GM21515 (cell line): Measurements from ENCODE around the gene ACER3.
"Not testable (repeated sequence)": the region's sequence is repeated elsewhere in the genome, so short reads cannot be mapped to it uniquely, and the experiment has no call there.

ENCODE experiments used
- ATAC-seq: cut with Tn5 transposase; IDR thresholded peaks from one replicate; pipeline ENCODE4 v1.9.1; 2021; ENCODE audit not compliant: unreplicated experiment

ACER3 gene

DNA sequence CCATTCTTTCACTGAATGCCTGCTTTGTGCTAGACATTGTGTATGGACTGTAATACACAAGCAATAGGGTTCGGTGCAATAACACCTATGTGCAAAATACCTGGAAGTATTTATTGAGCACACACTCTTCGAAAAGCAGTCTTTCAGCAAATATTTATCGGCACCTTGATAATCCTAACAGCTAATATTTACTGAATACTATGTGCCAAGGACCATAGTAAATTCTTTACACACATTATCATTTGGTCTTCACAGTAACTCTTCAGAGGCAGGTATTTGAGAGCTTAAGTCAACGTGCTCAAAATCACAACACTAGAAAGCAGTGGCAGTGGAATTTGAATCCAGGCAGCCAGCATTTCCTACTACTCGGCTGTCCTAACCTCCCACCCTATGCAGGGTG is 175.7 kb downstream of the ACER3 start:
- ATAC-seq = no peak

DNA sequence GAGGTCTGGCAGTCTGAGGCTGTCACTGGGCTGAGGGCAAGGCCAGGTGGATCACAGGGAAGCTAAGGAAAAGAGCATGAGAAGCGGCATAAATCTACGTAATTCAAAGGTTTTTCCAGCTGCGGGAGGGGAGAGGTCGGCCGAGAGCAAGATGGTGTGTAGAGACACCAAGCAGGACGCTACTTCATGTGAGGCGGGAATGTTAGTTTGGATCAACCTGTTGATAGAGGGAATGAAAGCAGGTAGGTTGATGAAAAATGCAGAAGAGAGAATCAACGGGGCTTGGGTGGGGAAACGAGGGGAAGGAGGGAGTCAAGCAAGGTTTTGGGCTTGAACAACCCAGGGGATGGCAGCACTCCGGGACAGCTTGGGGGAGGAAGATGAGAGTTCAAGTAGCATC is 176.3 kb downstream of the ACER3 start:
- ATAC-seq = no peak

DNA sequence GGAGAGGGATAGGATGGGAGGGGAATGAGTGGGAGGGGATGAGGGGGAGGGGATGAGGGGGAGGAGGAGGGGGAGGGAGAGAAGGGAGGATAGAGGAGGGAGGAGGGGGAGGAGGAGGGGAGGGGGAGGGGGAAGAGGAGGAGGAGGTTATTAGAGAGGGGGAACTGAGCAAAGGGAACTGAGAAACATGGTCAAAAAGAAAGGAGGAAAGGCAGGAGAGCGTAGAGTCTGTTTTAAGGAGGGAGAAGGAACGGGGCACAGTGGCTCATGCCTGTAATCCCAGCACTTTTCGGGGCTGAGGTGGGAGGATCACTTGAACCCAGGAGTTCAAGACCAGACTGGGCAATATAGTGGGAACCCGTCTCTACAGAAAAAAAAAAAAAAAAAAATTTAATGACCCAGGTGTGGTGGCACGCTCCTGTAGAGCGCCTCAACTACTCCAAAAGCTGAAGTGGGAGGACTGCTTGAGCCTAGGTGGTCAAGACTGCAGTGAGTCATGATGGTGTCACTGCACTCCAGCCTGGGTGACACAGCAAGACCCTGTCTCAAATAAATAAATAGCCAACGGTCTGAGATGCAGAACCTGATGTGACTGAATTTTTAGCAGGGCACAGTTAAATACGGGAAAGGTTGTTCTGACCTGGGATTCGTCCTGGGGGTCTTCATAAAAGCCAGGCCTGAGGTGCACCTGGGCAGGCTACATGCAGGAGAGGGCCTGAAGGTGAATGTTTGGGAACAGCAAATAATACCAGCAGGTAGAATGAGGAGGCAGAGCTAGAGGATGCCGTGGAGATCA is 177.5 kb downstream of the ACER3 start:
- no peak for ATAC-seq

DNA sequence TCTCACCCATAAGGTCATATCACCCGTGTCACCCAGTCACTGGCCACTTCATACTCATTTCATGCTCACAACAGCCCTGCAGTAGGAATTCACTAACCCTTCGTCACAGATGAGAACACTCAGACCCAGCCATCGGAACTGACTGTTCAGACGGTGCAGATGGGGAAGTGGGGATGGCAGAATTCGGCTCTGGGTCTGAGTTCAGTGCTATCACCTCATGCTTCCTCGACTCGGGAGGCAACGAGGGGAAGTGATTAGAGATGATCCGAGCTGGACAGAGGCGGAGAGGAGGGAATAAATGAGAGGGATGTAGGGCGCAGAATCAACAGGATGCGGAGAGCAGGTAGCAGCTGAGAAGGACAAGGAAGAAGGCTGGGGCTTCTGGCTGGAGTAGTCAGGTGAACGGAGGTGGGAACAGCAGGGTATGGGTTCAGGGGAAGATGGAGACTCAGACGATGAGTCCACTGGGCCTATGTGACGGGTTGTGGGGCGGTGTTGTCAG is 178.2 kb downstream of the ACER3 start:
- no peak for ATAC-seq

DNA sequence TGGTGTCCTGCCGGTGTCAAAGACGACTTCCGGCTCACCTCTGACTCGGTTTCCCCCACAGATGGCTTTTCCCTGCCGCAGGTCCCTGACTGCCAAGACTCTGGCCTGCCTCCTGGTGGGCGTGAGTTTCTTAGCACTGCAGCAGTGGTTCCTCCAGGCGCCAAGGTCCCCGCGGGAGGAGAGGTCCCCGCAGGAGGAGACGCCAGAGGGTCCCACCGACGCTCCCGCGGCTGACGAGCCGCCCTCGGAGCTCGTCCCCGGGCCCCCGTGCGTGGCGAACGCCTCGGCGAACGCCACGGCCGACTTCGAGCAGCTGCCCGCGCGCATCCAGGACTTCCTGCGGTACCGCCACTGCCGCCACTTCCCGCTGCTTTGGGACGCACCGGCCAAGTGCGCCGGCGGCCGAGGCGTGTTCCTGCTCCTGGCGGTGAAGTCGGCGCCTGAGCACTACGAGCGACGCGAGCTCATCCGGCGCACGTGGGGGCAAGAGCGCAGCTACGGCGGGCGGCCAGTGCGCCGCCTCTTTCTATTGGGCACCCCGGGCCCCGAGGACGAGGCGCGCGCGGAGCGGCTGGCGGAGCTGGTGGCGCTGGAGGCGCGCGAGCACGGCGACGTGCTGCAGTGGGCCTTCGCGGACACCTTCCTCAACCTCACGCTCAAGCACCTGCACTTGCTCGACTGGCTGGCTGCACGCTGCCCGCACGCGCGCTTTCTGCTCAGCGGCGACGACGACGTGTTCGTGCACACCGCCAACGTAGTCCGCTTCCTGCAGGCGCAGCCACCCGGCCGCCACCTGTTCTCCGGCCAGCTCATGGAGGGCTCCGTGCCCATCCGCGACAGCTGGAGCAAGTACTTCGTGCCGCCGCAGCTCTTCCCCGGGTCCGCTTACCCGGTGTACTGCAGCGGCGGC is 179.0 kb downstream of the ACER3 start:
- ATAC-seq = no peak

DNA sequence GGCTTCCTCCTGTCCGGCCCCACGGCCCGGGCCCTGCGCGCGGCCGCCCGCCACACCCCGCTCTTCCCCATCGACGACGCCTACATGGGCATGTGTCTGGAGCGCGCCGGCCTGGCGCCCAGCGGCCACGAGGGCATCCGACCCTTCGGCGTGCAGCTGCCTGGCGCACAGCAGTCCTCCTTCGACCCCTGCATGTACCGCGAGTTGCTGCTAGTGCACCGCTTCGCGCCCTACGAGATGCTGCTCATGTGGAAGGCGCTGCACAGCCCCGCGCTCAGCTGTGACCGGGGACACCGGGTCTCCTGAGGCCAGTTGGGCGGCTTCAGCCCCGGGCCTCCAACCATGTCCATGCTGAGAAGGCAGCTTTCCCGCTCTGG is 179.7 kb downstream of the ACER3 start:
- no peak for ATAC-seq

DNA sequence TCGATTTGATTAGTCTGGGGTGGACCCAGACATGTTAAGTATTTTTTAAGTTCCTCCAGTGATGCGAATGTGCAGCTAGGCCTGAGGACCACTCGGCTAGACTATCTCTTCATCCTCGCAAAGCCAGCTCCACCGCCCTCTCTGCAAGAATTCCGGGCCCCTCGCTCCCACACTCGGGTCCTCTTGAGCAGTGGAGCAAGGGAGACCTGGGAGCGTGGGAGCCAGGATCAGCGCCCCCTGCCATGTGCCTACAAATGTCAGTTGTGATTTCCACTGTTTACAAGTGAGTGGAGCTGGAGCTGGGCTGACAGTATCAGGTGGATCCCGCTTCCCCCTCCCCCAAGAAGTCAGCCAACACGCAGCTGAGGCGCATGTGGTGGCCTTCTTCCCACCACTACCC is 180.2 kb downstream of the ACER3 start:
- no peak for ATAC-seq

DNA sequence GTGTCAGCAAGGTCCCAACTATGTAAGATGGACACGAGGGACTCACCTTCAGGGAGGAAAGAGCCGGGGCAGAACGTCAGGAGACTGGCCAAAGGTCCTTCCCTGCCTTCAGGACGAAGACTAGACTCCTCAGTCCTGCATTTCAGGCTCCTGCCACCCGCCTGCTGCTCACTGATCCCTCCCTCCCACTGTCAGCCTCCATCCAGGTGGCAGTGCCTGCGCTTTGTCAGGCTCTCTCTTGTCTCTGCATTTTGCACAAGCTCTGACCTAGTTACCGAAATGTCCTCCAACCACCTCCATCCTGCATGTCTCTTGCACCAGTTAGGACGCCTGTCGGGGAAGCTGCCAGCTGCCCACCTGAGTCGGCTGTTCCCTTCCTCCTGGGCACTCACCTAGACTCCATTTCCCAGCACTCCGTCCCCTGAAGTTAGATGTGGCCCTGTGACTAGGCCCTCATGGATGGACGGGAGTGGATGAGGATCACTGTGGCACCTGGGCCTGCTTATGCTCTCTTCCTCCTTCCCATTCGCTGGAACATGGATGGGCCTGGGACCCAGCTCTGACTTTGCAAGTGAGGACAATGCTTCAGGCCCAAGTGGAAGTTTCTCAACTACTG is 181.5 kb downstream of the ACER3 start:
- no peak for ATAC-seq

DNA sequence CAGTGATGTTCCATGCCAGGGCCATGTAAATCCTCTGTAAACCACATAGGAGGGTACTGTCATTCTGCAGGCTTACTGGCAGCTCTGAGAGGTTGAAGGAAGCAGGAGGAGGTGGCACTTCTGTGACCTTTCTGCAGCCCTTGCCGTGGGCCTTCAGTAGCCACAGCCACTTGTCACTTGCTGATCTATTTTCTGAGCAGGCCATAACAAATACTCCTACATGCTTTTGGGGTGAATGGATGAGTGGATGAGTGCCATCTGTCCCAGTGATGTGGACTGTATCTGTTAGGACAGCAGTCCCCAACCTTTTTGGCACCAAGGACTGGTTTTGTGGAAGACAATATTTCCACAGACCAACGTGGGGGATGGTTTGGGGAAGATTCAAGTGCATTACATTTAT is 183.6 kb downstream of the ACER3 start:
- no peak for ATAC-seq

DNA sequence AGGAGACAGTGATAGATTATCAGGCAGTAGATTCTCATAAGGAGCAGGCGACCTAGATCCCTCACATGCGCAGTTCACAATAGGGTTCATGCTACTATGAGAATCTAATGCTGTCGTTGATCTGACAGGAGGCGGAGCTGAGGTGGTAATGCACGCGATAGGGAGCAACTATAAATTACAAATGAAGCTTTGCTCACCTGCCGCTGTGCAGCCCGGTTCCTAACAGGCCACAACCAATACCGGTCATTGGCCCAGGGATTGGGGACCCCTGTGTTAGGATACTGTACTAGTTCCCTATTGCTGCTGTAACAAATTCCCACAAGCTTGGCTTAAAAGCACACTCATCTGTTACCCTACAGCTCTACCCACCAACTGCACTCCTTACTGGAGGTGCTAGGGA is 184.2 kb downstream of the ACER3 start:
- no peak for ATAC-seq

DNA sequence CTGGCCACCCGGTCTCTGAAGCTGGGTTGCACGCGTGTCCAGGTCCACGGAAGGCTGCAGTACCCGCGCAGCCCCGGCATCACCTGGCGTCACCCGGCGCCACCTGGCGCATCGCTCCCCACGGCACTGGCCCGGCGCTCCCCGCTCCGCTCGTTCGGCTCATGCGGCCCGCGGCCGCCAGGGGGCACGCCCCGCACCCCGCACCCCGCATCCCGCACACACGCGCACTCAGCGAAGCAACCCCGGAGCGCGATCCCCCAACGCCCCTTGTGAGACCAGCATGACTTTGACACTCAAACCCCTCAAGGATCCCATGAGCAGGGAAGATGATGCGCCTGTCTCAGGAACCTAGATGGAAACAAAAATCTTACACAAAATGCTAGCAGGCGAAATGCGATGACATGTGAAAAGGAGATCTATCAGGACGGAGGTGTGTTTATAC is 185.4 kb downstream of the ACER3 start:
- peak; percentile 50 for ATAC-seq

DNA sequence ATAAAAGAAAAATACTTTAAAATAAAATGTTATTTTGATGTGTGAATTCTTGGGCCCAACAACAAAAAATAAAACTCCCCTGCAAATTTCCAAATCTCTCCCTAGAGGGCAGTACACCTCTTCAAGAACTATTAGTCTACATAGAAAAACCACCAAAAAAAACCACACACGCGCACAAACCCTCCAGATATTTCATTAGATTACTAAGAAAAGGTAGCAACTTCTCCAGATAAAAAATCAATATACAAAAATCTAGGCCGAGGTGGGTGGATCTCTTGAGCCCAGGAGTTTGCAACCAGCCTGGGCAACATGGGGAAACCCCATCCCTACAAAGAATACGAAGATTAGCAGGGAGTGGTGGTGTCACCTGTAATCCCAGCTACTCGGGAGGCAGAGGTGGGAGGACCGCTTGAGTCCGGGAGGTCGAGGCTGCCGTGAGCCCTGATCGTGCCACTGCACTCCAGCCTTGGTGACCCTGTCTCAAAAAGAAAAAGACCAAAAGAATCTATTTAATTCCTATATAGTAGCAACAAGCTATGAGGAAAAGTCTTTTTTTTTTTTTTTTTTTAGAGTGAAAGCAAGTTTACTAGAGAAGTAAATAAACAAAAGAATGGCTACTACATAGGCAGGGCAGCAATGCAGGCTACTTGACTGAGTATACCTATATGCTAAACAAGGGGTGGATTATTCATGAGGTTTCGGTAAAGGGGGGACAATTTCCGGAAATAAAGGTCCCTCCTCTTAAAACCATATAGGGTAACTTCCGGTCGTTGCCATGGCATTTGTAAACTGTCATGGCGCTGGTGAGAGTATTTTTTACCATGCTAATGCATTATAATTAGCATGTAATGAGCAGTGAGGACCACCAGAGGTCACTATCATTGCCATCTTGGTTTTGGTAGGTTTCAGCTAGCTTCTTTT is 186.5 kb downstream of the ACER3 start:
- peak; percentile 77 for ATAC-seq

DNA sequence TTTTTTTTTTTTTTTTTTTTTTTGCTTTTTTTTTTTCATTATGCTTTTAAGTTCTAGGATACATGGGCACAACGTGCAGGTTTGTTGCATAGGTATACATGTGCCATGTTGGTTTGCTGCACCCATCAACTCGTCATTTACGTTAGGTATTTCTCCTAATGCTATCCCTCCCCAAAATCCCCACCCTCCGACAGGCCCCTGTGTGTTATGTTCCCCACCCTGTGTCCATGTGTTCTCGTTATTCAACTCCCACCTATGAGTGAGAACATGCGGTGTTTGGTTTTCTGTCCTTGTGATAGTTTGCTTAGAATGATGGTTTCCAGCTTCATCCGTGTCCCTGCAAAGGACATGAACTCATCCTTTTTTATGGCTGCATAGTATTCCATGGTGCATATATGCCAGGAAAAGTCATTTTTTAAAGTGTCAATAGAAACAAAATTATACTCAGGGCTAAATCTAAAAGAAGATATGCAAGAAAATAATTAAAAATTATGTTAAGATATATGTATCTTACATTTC is 187.3 kb downstream of the ACER3 start:
- not testable (repeated sequence) for ATAC-seq

DNA sequence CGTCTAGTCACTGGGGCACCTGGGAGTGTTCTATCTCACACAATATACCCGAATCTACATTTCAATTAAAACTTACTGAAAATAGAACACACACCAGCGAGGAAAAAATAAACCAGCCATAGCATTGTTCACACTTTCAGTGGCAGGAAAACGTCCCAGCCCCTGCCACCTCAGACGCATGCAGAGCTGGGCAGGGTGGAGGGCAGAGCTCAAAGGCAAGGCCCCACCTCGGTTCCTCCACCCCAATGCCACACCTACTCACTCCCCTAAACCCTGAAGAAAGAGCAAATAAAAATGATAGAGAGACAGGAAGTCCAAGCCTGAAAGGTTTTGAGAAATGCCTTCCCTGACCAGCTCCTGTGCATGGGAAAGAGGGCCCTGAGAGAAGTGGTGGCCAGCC is 188.3 kb downstream of the ACER3 start:
- ATAC-seq = no peak

DNA sequence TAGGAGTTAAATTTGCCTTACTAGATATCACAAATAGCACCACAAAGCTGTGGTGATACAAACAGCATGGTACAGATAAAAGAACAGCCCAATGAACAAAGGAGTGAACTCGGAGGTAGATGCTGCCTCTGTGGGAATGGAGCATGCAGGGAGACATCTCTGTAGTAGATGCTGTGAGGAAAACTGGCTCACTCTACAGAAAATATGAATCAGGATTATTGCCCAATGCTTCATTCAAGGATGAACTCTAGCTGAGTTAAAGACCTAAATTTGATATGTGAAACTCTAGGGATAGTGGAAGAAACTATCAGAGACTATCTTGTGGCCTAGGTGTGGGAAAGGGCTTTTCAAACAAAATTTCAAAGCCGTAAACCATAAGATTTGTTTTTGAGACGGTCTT is 190.8 kb downstream of the ACER3 start:
- no peak for ATAC-seq

DNA sequence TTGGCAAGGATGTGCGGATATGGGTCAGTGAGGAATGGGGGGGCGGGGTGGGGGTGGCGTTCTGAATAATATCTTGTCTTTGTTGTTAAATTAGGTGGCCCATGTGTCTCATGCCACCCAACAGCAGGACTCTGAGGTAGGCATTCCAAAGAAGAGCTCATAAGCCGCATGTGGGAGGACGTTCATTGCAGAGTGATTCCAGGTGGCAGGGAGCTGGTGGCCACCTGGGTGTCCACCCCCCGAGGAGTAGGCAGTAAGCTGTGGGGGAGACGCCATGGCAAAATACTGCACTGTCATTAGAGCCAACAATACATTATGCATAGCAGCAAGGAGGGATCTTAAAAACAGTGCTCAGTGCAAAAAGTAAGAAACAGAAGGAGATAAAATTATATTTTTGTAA is 191.8 kb downstream of the ACER3 start:
- ATAC-seq = no peak

DNA sequence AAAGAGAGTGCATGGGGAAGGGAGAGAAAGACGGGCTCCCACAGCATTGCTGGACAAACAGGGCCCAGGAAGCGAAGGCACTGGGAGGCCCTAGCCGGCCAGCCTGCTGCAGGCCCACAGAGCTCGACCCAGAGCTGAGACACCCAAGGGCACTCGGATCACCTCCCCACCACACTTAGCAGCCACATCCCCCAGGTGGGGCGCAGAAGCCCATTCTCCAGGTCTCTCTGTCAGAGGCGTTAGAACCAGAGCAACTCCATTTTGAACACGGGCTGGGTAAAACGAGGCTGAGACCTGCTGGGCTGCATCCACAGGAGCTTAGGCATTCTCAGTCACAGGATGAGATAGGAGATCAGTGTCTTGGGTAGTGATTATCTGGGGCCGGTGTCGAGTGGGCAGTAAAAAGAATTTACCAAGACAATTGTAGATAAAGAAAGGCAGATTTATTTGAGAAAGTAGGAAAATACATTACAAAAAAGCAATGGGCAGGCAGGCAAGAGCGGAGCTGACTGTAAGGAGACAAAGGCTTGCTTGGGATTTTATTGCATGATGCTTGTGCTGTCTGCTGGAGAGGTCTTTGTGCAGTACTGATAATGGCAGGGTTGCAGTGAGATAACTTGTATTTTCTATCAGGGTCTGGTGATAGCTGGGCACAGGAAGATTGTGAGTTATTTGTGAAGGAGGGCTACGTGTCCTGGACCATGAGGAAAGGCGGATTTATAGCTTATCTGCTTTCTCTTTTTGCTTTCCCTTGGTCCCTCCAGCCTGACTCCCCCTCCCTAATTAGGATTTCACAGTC is 192.7 kb downstream of the ACER3 start:
- no peak for ATAC-seq

DNA sequence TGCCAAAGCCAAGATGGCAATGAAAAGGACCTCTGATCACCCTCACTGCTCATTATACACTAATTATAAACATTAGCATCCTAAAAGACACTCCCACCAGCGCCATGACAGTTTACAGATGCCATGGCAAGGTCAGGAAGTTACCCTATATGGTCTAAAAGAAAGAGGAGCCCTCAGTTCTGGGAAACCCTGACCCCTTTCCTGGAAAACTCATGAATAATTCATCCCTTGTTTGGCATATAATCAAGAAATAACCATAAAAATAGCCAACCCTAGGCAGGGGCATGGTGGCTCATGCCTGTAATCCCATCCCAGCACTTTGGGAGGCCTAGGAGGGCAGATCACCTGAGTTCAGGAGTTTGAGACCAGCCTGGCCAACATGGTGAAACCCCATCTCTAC is 193.4 kb downstream of the ACER3 start:
- no peak for ATAC-seq

DNA sequence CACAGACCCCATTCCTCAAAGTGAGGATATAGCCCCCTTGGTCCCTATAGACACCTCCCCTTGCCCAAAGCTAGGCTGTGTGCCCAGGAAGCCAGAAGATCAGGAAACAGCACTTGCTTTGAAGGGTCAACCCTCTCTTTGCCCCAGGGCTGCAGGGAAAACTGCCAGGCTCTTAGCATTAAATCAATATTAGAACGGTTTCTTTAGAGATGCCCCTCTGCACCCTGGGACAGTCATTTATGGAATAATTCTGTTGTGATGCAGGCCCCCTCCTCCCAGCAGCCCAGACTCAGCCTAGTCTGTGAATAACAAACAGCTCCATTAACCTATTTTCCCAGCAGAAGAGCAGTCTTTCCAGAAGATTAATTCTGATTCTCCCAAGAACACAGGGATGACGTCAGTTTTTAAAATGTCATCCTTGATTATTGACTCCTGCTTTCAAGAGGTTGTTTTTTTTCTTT is 194.4 kb downstream of the ACER3 start:
- ATAC-seq = no peak
